Gastroesophageal sphincter (tissue), 4 donors: Measurements from ENCODE around the gene TXNDC11. TPM values are rescaled to one million over a fixed set of nuclear protein-coding genes. Genes with fewer than 3 reads are reported as not detected.

Experiments used
- ATAC-seq: fragments of 150-250 bp; one replicate; pipeline ENCODE4 v1.9.1; 2016; ENCODE audit warnings: mild to moderate bottlenecking, moderate library complexity
- H3K27ac ChIP-seq, 4 donors: fragments of 200-600 bp; sonication (generic) in 3 of 4; 1 replicate in 3 of 4; 2 replicates in 1 of 4; pipeline ENCODE4 v1.5.1; 2016 to 2019
- H3K27me3 ChIP-seq: fragments of 200-600 bp; sonication (generic); one replicate; pipeline ENCODE4 v1.5.1; 2019
- H3K36me3 ChIP-seq, 2 donors: fragments of 200-600 bp; sonication (generic); one replicate each; pipeline ENCODE4 v1.5.1; 2019; ENCODE audit warnings: control low read depth in 1 of 2
- H3K4me1 ChIP-seq, 3 donors: fragments of 200-600 bp; sonication (generic); 1 replicate in 2 of 3; 2 replicates in 1 of 3; pipeline ENCODE4 v1.5.1; 2016 to 2019; ENCODE audit warnings: control low read depth in 2 of 3
- H3K4me3 ChIP-seq, 2 donors: fragments of 200-600 bp; sonication (generic); one replicate each; pipeline ENCODE4 v1.5.1; 2019; ENCODE audit warnings: mild to moderate bottlenecking in 1 of 2, moderate library complexity in 1 of 2
- H3K9me3 ChIP-seq, 3 donors: fragments of 200-600 bp; sonication (generic); one replicate each; pipeline ENCODE4 v1.5.1; 2017 to 2019; ENCODE audit warnings: control low read depth in 2 of 3
- CTCF ChIP-seq, 4 experiments: fragments of 200-600 bp in 2 of 4; fragments of 450-650 bp in 2 of 4; sonication (generic) in 1 of 4; IDR thresholded peaks; one replicate each; pipeline ENCODE4 v1.5.1; 2017 to 2019; ENCODE audit warnings: antibody characterized with exemption in 4 of 4, mild to moderate bottlenecking in 2 of 4, moderate library complexity in 2 of 4
- EP300 ChIP-seq: sonication (generic); formaldehyde crosslinking; IDR thresholded peaks from one replicate; pipeline ENCODE4 v1.6.1; 2017; ENCODE audit warnings: antibody characterized with exemption, mild to moderate bottlenecking
- POLR2A ChIP-seq, 2 donors: fragments of 450-650 bp; IDR thresholded peaks; one replicate each; pipeline ENCODE4 v1.6.1; 2017; ENCODE audit warnings: antibody characterized with exemption in 2 of 2, mild to moderate bottlenecking in 2 of 2, moderate library complexity in 1 of 2
- POLR2AphosphoS5 ChIP-seq: sonication (generic); formaldehyde crosslinking; IDR thresholded peaks from one replicate; pipeline ENCODE4 v1.6.1; 2017; ENCODE audit warnings: antibody characterized with exemption
- WGBS, 2 donors: methylation state at CpG; one replicate each; pipeline ENCODE4 v1.1.5; 2018; ENCODE audit warnings: low coverage in 1 of 2; 5-methylcytosine and 5-hydroxymethylcytosine counted together
- total RNA-seq, 4 donors: library from RNA; depleted of rRNA; stranded (reverse); fragments of >200 nt; gene quantifications; one replicate each; pipeline ENCODE4 v1.1.0, GENCODE V29; 2016

Gene TXNDC11
- total RNA-seq, 4 donors from 2014 or later, result 30.2 to 53.5 (median 46.4) TPM

- WGBS, 2 donors, result 67 to 77% methylated on average over 8 of the region's 8 CpGs
- no peaks in the 10 kb centered on the region for H3K27me3 ChIP-seq
- no peaks in the 10 kb centered on the region for H3K9me3 ChIP-seq
- no peaks in the 10 kb centered on the region for H3K36me3 ChIP-seq
- no peaks in the 10 kb centered on the region for H3K4me1 ChIP-seq
- TF ChIP-seq POLR2A (IDR thresholded peaks at IDR 0.05) (no peak), POLR2AphosphoS5 (no peak), EP300 (no peak)
- H3K4me3 ChIP-seq, result no peak overlapping the region
- ATAC-seq, result no peak
- no peak overlapping the region for H3K27ac ChIP-seq
Measured at GRCh38 chr16:11651796-11652195, 90.9 kb downstream of the TXNDC11 start.

GRCh38 chr16:11650641-11651591 lies 91.7 kb downstream of the TXNDC11 start:
- H3K4me1 ChIP-seq, result no peaks in the 10 kb centered on the region
- no peak overlapping the region for H3K27ac ChIP-seq
- H3K36me3 ChIP-seq, result no peaks in the 10 kb centered on the region
- TF ChIP-seq POLR2AphosphoS5, result no peak
- no peak for TF ChIP-seq CTCF (IDR thresholded peaks at IDR 0.05)
- no peak for TF ChIP-seq EP300
- no peak for TF ChIP-seq POLR2A (IDR thresholded peaks at IDR 0.05)
- H3K4me3 ChIP-seq, result no peak overlapping the region
- no peaks in the 10 kb centered on the region for H3K9me3 ChIP-seq
- no peaks in the 10 kb centered on the region for H3K27me3 ChIP-seq
- 76 to 82% methylated on average over 8 to 12 of the region's 18 CpGs for WGBS, 2 donors
- ATAC-seq, result no peak

- Histone ChIP-seq H3K4me1 (no peaks in the 10 kb centered on the region), H3K4me3 (no peak overlapping the region), H3K27ac (no peak overlapping the region), H3K27me3 (no peaks in the 10 kb centered on the region), H3K36me3 (no peaks in the 10 kb centered on the region), H3K9me3 (no peaks in the 10 kb centered on the region)
- WGBS, 2 donors, result 60 to 74% methylated on average over 5 to 7 of the region's 7 CpGs
- ATAC-seq, result no peak
- TF ChIP-seq CTCF (IDR thresholded peaks at IDR 0.05) (no peak), POLR2A (IDR thresholded peaks at IDR 0.05) (no peak), EP300 (no peak), POLR2AphosphoS5 (no peak)
Measured at GRCh38 chr16:11649276-11649675, 93.4 kb downstream of the TXNDC11 start.

GRCh38 chr16:11642765-11643116 lies 99.9 kb downstream of the TXNDC11 start:
- no peak overlapping the region for H3K27ac ChIP-seq
- H3K36me3 ChIP-seq, result no peaks in the 10 kb centered on the region
- no peak for ATAC-seq
- H3K27me3 ChIP-seq, result no peaks in the 10 kb centered on the region
- 24 to 69% methylated on average over 2 of the region's 4 CpGs for WGBS, 2 donors
- H3K4me1 ChIP-seq, result peaks cover 3 to 27% (median 12%) of the 10 kb centered on the region in 3 donors
- TF ChIP-seq POLR2A (IDR thresholded peaks at IDR 0.05) (no peak), EP300 (no peak), CTCF (IDR thresholded peaks at IDR 0.05) (no peak), POLR2AphosphoS5 (no peak)
- H3K9me3 ChIP-seq, result no peaks in the 10 kb centered on the region
- H3K4me3 ChIP-seq, result no peak overlapping the region

GRCh38 chr16:11640987-11641817 lies 101.5 kb downstream of the TXNDC11 start:
- no peak for TF ChIP-seq POLR2A (IDR thresholded peaks at IDR 0.05)
- no peak for TF ChIP-seq POLR2AphosphoS5
- no peak for TF ChIP-seq EP300
- TF ChIP-seq CTCF (IDR thresholded peaks at IDR 0.05), result peak in 3 of 4 experiments; percentile 82 to 84 (median 83)
- Histone ChIP-seq H3K9me3 (no peaks in the 10 kb centered on the region), H3K27me3 (no peaks in the 10 kb centered on the region), H3K36me3 (no peaks in the 10 kb centered on the region), H3K4me1 (peaks cover 3 to 27% (median 12%) of the 10 kb centered on the region in 3 donors), H3K27ac (peak overlapping the region; percentile 70 to 89 (median 84)), H3K4me3 (no peak overlapping the region)
- WGBS, 2 donors, result 37 to 40% methylated on average over 10 to 19 of the region's 20 CpGs
- ATAC-seq, result no peak
